GM21737 (cell line): ENCODE data around the gene PIEZO2.

Source experiments
- ATAC-seq: cut with Tn5 transposase; IDR thresholded peaks from one replicate; pipeline ENCODE4 v1.9.1; 2021; ENCODE audit warnings: mild to moderate bottlenecking, moderate library complexity; ENCODE audit not compliant: unreplicated experiment

Gene PIEZO2

GRCh38 chr18:10702206-10702605, 447.2 kb downstream of the PIEZO2 start:
- no peak for ATAC-seq

- no peak for ATAC-seq
Measured at GRCh38 chr18:10690366-10690765, 459.0 kb downstream of the PIEZO2 start.

DNA sequence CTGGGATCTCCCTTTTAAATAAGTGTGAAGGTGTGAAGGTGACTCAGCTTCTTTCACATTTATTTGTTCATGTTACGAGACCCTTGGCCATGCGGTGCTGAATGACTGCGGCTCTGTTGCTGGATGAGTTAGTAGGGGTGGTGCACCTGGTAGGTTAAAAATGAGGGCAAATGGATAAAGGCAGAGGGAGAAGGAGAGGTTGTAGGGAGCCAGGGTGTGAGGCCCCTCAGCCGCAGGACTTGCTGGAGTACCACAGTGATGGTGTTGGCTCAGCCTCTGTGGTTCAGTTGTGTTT, 459.4 kb downstream of the PIEZO2 start:
- no peak for ATAC-seq

DNA sequence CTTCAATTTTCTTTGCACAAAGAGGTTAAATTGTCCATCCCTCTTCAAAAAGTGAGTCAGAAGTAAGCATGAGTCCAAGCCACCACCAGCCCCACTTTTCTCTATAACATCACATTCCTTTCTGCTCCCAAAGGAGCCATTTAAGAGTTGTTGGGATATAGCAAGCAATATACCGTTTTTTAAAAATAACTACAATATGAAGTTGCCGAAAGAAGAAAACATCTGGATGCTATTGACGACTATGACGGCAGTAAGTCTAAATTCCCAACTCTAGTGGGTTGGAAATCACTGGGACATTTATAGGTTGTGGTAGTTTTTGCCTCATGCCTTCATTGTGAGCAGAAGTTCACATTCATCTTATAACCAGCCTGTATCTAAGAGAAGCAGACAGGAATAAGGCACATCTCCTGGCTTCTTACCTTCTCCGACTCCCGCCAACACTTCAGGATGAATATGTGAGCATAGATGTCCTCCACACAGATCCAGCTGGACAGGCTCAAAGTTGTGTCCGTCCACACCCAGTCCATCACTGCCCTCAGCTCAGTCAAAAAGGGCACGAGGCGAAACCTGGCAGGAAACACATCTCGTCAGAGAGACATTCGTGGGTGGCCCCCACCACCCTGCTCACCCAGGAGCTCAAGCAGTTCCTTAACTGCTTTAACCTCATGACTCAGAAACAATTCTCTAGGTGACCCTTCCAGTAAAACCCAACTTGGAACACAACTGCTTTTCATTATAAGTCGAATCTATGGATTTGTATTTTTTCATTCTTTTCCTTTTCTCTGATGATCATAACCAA, 459.9 kb downstream of the PIEZO2 start:
- no peak for ATAC-seq

DNA sequence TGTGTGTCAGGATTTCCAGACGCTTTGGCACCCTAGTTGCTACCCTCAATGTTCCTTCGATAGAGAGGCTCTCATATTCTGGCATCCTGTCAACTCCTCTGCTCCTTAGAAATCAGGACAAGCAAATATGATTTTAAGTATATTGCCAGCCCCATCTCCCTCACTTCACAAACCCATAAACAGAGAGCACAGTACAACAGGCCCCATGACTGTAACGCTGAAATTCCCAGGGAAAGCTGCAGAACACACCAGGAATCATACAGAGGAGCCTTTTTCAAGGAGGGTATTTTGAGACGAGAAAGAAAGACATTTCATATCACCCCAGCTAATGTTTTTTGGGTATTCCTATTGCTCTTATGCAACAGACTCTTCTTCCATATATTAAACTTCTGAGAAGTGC, 460.6 kb downstream of the PIEZO2 start:
- ATAC-seq: no peak

DNA sequence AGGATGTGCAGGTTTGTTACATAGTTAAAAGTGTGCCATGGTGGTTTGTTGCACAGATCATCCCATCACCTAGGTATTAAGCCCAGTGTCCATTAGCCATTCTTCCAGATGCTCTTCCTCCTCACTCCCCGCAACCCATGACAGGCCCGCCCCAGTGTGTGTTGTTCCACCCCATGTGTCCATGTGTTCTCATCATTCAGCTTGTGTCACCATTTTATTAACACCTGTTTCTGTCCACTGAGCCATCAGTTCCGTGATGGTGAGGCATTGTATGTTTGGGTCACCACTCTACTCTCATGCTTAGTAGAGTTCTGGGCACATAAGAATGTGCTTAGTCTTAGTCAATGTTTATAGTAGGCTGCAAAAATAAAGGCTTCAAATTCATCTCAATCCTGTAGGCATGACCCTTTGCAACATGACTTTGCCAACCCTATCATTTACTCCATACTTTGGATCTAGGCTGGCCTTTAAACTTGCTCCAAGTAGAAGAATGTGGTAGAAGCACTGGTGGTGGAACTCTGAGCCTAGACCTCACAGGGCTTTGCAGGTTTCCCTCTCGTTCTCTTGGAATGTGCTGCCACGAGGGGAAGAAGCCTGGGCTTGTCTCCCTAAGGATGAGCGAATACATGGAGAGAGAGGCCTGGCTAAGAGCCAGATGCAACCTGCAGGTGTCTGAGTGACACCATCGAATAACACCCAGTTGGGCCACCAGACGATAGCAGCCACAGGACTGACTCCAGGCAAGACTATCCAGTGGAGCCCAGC, 462.0 kb downstream of the PIEZO2 start:
- ATAC-seq: no peak

DNA sequence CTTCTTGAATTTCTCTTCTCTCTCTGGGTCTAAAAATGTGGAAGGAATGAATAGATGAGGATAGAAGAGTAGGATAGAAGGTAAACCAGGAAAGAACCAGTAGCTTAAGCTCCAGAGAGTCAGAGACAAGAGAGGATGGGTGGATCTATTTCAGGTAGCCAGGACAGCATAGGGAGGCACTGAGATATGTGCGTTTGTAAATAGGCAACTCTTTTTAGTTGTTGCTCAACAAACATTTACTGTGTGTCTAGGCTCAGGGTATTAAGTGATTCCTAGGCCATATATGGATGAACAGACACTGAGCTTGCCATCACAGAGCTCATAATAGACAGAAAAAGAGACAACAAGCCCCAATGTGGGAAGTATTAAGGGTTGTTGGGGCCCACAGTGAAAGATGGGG, 463.1 kb downstream of the PIEZO2 start:
- ATAC-seq: no peak

DNA sequence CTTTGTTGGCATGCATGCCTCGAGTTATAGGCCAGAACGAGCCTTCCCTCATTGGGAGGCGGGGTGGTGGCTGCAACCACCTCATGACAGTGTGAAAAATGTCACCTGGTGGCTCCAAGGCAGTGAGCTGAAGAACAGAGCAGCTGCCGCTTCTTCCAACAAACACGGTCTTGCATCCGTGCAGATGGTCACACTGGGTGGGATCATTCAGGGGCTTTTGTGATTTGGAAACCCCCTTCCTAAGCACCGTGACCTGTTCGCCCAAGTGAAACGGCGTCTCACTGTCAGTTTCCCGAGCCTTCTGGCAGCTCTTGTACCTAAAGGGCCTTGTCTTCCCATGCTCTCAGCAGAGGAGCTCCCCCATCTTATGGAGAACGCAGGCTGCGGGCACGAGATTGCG, 463.9 kb downstream of the PIEZO2 start:
- no peak for ATAC-seq

DNA sequence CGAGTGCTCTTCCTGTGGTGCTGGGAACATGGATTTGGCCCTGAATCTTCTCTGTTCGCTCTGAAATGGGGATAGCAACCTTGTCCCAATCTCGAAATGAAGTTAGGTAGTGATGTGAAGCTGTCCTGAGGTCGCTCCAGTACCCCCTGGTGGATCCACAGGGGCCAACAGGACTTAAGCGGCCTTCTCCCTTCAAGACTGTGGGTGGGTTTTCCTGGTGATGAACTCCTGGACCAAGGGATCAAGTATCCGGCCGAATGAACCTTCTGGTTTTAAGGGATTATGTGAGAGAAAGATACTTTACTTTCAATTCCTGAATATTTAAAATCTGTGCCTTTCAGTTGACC, 467.0 kb downstream of the PIEZO2 start:
- no peak for ATAC-seq

DNA sequence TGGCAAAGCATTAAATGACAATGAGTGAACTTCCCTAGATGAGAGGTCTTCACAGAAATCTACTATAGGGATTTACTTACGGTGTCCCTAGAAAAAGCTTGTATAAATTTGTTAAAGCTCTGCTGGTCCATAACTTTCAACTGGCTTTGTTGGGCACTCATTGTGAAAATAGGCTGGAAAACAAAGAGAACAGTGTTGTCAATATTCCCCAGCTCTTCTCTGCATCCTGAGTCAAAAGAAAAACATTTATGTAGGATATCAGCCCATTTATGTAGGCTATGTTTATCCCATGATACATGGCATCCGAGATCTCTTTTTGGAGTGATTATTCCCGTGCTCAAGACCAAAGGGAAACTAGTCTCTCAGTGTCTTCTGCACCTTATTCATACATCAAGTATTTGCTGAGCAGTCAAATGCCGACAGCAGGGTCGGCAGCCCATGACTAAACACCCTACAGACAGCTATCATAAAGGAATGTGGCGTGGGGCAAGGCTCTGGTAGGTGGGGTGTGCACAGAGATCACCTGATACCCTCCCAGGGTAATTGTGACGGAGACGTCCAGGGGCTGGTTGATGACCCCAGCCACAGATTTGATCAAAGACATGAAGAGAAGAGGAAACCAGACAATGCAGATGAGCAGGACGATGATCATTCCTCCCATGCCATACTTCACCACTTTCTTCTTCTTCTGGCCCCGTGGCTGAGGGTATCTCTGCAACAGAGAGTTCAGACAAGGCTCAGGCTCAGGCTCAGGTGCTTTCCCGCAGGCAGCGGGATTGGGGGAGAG, 467.6 kb downstream of the PIEZO2 start:
- no peak for ATAC-seq

DNA sequence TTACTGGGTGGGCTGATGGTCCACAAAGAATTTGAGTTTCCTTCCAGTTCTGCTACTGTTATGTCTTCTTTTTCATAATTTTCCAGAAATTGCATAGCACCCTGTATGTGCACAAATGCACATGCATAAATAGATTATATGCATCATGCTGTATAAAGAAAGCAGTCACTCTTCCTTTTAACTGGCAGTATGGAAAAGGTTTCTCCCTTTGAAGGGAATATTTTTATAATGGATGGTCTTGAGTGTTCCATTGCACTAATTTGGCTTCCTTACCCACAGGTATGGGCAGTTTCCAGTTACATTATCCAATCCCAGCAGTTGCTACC, 469.1 kb downstream of the PIEZO2 start:
- no peak for ATAC-seq

DNA sequence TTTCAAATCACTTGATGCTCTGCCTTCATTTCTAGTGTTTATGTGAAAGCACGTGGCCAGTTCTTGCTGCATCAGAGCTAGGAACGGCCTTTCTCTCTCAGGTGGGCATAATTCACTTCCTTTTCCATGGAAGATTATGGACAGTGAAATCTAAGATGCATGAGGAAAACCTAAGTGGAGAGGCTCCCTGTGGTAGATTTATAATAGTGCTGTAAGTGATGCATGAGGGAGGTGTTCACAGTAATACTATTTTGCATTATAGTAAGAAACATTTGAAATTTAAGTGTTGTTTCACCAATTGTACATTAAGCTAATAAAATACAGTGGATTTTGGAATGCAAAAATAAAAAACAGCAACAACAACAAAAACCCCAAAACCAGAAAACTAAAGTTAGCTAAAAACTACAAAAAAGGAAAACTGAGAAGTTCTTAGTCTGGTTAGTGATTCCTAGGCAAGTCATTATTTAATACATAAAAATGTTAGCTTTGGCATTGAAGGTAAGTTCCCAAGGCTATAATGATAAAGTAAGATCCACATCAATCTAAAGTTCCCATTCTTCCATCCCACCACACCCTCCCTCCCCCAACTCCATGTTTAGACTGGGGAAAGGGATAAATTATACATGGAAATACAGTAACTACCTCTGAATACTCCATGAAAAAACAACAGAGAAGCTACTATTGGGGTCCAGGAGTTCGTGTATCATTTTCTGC, 469.7 kb downstream of the PIEZO2 start:
- no peak for ATAC-seq

DNA sequence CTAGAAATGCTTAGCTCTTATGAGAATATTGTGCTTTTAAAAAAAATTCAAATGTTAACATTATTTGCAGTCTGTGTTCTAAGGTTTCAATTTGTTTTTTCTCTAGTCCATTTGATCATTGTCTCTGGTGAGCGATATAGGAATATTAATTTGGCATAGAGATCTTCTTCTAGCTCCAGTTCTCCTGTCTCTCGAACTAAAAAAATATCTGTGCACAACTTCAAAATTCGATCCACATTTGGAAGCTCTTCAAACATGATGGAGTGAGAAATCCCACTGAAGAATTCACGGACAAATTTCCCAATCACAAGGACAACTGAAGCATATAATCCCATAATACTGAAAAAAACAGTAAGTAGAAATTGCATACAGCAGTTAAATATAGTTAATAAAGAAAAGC, 477.9 kb downstream of the PIEZO2 start:
- ATAC-seq: no peak

DNA sequence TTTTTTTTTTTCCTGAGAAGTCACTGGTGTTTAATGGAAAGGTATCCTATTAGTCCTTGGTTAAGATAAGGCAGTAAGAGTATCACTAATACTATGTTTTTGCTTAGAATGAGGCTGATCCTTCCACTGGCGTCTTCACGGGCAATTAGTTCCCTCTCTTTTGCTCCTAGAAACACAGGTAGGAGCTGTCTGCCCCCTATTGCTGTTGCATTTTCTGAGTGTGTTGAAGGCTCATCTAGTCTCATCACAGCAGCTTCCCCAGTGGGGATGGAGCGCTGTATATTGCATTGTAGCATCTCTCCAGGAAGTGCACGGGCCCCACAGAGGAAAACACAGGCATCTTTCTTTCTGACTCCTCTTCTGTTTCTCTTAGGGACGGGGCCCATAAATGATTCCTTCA, 478.5 kb downstream of the PIEZO2 start:
- ATAC-seq: no peak

- no peak for ATAC-seq
Measured at GRCh38 chr18:10669441-10670100, 479.8 kb downstream of the PIEZO2 start.

DNA sequence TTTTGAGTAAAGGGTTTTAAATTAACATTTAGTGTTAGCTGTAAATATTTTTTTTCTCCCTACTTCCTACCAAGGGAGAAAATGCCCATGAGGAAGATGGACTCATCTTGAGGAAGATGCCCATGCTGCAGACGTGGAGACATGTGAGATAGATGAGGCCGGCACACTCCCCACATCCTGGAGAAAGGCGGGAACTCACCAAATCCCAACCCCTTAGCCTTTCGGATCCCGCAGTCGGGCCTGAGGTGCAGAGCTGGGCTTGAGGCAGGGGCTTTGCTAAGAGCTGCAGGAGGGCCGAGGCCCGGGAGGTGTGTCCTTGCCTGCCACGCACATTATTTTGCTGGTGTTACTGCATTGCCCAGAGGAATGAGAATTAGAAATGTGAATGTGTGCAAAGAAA, 485.6 kb downstream of the PIEZO2 start:
- no peak for ATAC-seq

DNA sequence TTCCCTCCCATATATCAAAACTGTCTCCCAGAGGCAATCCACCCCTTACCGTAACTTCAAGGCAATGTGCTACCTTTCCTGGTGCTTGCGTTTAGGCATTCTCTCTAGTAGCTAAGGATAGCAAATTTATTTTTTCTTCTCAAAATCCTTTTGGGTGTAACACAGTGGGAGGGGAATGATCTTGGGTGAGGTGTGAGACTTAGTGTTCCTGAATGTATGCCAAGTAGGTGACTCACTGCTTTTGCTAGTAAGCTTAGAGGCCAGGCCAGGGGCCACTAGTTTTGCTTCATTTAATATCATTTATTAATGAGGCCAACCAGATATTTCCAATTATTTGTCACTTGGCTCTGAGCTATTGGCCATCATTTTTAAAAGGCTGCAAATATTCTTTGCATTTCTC, 488.1 kb downstream of the PIEZO2 start:
- no peak for ATAC-seq

- ATAC-seq: no peak
Measured at GRCh38 chr18:10660179-10660884, 489.0 kb downstream of the PIEZO2 start.

- ATAC-seq: no peak
Measured at GRCh38 chr18:10659594-10659993, 489.8 kb downstream of the PIEZO2 start.

DNA sequence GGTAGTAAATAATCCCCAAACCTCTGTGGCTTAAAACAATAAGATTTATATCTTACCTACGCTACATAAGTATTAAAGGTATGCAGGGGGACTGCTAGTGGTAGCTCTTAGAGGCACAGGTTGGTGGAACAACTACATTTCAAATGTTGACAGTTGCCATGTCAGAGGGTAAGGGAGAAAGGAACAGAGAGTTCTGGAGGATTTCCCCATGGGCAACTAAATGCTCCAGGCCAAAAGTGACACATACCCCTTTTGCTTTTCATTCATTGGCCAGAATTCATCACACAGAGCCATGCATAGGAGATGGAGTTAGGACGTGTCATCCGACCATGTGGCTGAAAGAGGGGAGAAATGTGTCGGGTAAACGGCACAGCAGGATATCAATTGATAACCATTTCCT, 490.4 kb downstream of the PIEZO2 start:
- no peak for ATAC-seq
